Osteocyte (in vitro differentiated cells): Measurements from ENCODE around the gene CTNS. TPM values are rescaled to one million over a fixed set of nuclear protein-coding genes. Genes with fewer than 3 reads are reported as not detected.
"Not testable (repeated sequence)": the region's sequence is repeated elsewhere in the genome, so short reads cannot be mapped to it uniquely, and the experiment has no call there.

Experiments
- DNase-seq: peaks from one replicate; pipeline ENCODE4 v3.0.0; 2021; ENCODE audit warnings: mixed read lengths; ENCODE audit not compliant: unreplicated experiment; ENCODE audit errors: extremely low spot score
- H3K27ac Mint-ChIP-seq: one replicate; pipeline ENCODE4 v1.8.0; 2021; ENCODE audit warnings: mild to moderate bottlenecking, mixed read lengths; ENCODE audit not compliant: unreplicated experiment
- H3K27me3 Mint-ChIP-seq: one replicate; pipeline ENCODE4 v1.8.0; 2021; ENCODE audit warnings: mixed read lengths; ENCODE audit not compliant: unreplicated experiment
- H3K36me3 Mint-ChIP-seq: one replicate; pipeline ENCODE4 v1.8.0; 2021; ENCODE audit warnings: mixed read lengths; ENCODE audit not compliant: unreplicated experiment
- H3K4me1 Mint-ChIP-seq: one replicate; pipeline ENCODE4 v1.8.0; 2021; ENCODE audit warnings: mixed read lengths; ENCODE audit not compliant: unreplicated experiment
- H3K4me3 Mint-ChIP-seq: one replicate; pipeline ENCODE4 v1.8.0; 2021; ENCODE audit warnings: mild to moderate bottlenecking, moderate library complexity, mixed read lengths; ENCODE audit not compliant: unreplicated experiment
- H3K9me3 Mint-ChIP-seq: one replicate; pipeline ENCODE4 v1.8.0; 2021; ENCODE audit warnings: mixed read lengths; ENCODE audit not compliant: unreplicated experiment
- total RNA-seq: library from RNA; stranded (reverse); gene quantifications from 2 replicates; pipeline ENCODE4 v1.2.1, GENCODE V29; 2021
- TF ChIP-seq, protein P1 (sequence below): fragments of 200-600 bp; sonication (generic); IDR thresholded peaks from 2 replicates; pipeline ENCODE4 v1.5.0; 2021; ENCODE audit warnings: antibody characterized with exemption, mild to moderate bottlenecking, moderate library complexity

CTNS gene
- total RNA-seq, 1 donor from 2014 or later, result 23.8 TPM

- no peak overlapping the region for H3K27ac Mint-ChIP-seq
- H3K4me3 Mint-ChIP-seq, result no peak overlapping the region
- TF ChIP-seq, protein P1, sequence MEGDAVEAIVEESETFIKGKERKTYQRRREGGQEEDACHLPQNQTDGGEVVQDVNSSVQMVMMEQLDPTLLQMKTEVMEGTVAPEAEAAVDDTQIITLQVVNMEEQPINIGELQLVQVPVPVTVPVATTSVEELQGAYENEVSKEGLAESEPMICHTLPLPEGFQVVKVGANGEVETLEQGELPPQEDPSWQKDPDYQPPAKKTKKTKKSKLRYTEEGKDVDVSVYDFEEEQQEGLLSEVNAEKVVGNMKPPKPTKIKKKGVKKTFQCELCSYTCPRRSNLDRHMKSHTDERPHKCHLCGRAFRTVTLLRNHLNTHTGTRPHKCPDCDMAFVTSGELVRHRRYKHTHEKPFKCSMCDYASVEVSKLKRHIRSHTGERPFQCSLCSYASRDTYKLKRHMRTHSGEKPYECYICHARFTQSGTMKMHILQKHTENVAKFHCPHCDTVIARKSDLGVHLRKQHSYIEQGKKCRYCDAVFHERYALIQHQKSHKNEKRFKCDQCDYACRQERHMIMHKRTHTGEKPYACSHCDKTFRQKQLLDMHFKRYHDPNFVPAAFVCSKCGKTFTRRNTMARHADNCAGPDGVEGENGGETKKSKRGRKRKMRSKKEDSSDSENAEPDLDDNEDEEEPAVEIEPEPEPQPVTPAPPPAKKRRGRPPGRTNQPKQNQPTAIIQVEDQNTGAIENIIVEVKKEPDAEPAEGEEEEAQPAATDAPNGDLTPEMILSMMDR, result no peak
- peaks cover 5% of the 10 kb centered on the region for H3K9me3 Mint-ChIP-seq
- peaks cover 2% of the 10 kb centered on the region for H3K36me3 Mint-ChIP-seq
- peaks cover 8% of the 10 kb centered on the region for H3K4me1 Mint-ChIP-seq
- no peak for DNase-seq
- H3K27me3 Mint-ChIP-seq, result peaks cover 24% of the 10 kb centered on the region
These were observed 61.6 kb downstream of the CTNS start for GRCh38 chr17:3698139-3698538.

GRCh38 chr17:3699951-3700350 is 63.4 kb downstream of the CTNS start:
- TF ChIP-seq, protein P1, result no peak
- H3K4me1 Mint-ChIP-seq, result peaks cover 5% of the 10 kb centered on the region
- no peak overlapping the region for H3K27ac Mint-ChIP-seq
- peaks cover 5% of the 10 kb centered on the region for H3K9me3 Mint-ChIP-seq
- peaks cover 13% of the 10 kb centered on the region for H3K27me3 Mint-ChIP-seq
- peaks cover 2% of the 10 kb centered on the region for H3K36me3 Mint-ChIP-seq
- no peak overlapping the region for H3K4me3 Mint-ChIP-seq
- DNase-seq, result no peak

- peaks cover 11% of the 10 kb centered on the region for H3K27me3 Mint-ChIP-seq
- DNase-seq, H3K4me3 Mint-ChIP-seq, H3K4me1 Mint-ChIP-seq, H3K36me3 Mint-ChIP-seq, H3K9me3 Mint-ChIP-seq, H3K27ac Mint-ChIP-seq: not testable (repeated sequence)
These were observed 65.5 kb downstream of the CTNS start for GRCh38 chr17:3702041-3702539.

GRCh38 chr17:3704931-3705717 is 68.6 kb downstream of the CTNS start:
- DNase-seq, result no peak
- H3K27ac Mint-ChIP-seq, result no peak overlapping the region

GRCh38 chr17:3705718-3705984 is 69.1 kb downstream of the CTNS start:
- not testable (repeated sequence) for H3K27me3 Mint-ChIP-seq, H3K27ac Mint-ChIP-seq, H3K9me3 Mint-ChIP-seq, DNase-seq, H3K36me3 Mint-ChIP-seq, H3K4me3 Mint-ChIP-seq, H3K4me1 Mint-ChIP-seq

More at GRCh38 chr17:3704931-3705717, 68.6 kb downstream of the CTNS start:
- no peak overlapping the region for H3K4me3 Mint-ChIP-seq
- H3K4me1 Mint-ChIP-seq, result no peaks in the 10 kb centered on the region
- H3K36me3 Mint-ChIP-seq, result peaks cover 2% of the 10 kb centered on the region
- TF ChIP-seq, protein P1, result no peak
- no peaks in the 10 kb centered on the region for H3K9me3 Mint-ChIP-seq
- no peaks in the 10 kb centered on the region for H3K27me3 Mint-ChIP-seq

GRCh38 chr17:3708366-3708765 is 71.8 kb downstream of the CTNS start:
- no peaks in the 10 kb centered on the region for H3K9me3 Mint-ChIP-seq
- no peak for DNase-seq
- H3K27ac Mint-ChIP-seq, result no peak overlapping the region
- H3K27me3 Mint-ChIP-seq, result no peaks in the 10 kb centered on the region
- TF ChIP-seq, protein P1, result no peak
- H3K4me3 Mint-ChIP-seq, result no peak overlapping the region
- H3K4me1 Mint-ChIP-seq, result no peaks in the 10 kb centered on the region
- peaks cover 13% of the 10 kb centered on the region for H3K36me3 Mint-ChIP-seq
